Measurements from ENCODE around the gene GEMIN4. TPM values are rescaled to one million over a fixed set of nuclear protein-coding genes. Genes with fewer than 3 reads are reported as not detected.

GEMIN4 gene
- total RNA-seq, 1 experiment from 2014 or later, result 24.6 TPM

DNA sequence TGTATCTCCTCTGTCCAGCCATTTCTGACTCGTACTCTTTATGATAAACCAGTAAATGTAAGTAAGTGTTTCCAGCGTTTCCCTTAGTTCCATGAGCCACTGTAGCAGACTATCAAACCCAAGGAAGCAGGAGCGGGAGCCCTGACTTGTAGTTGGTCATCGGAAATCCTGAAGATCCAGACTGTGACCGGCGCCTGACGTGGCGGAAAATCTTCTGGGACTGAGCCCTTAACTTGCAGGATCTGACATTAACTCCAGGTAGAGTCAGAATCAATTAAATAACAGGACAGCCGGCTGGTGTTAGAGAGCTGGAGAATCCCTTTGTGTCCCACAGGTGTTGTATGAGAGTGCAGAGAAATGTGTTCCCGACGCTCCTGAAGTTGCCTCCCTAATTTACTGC lies 26.0 kb upstream of the GEMIN4 start:
- TF ChIP-seq, protein P1, sequence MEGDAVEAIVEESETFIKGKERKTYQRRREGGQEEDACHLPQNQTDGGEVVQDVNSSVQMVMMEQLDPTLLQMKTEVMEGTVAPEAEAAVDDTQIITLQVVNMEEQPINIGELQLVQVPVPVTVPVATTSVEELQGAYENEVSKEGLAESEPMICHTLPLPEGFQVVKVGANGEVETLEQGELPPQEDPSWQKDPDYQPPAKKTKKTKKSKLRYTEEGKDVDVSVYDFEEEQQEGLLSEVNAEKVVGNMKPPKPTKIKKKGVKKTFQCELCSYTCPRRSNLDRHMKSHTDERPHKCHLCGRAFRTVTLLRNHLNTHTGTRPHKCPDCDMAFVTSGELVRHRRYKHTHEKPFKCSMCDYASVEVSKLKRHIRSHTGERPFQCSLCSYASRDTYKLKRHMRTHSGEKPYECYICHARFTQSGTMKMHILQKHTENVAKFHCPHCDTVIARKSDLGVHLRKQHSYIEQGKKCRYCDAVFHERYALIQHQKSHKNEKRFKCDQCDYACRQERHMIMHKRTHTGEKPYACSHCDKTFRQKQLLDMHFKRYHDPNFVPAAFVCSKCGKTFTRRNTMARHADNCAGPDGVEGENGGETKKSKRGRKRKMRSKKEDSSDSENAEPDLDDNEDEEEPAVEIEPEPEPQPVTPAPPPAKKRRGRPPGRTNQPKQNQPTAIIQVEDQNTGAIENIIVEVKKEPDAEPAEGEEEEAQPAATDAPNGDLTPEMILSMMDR (conservative IDR thresholded peaks at IDR 0.05; ENCODE audit: low read depth, low read length), result no peak
- TF ChIP-seq EZH2 (IDR thresholded peaks at IDR 0.05; ENCODE audit: low read length, unreplicated experiment) (no peak), EZH2phosphoT487 (IDR thresholded peaks at IDR 0.05; ENCODE audit: borderline replicate concordance, low read length) (no peak)
- no TSS peak for BruUV-seq (replicated peaks)
- intact Hi-C loops (cut with micrococcal nuclease), result no loop called here
- DNase-seq (no peak), ATAC-seq (no peak)
- no peak overlapping the region for H3K4me3 ChIP-seq (ENCODE audit: low read length)
- no peak overlapping the region for H3K9ac ChIP-seq (ENCODE audit: low read length)
- H3K4me1 ChIP-seq (ENCODE audit: insufficient read depth, low read length), result peaks cover under 1% of the 10 kb centered on the region; the same call in 1 of the 2 replicates
- peaks cover 17% of the 10 kb centered on the region; the same call in 1 of the 2 replicates for H3K36me3 ChIP-seq (ENCODE audit: low read depth, low read length)
- peaks cover 43% of the 10 kb centered on the region for H3K79me2 ChIP-seq (ENCODE audit: low read length)
- ChIA-PET CTCF (no interaction called here), POLR2A (ENCODE audit: unreplicated experiment) (no interaction called here)
- no peak overlapping the region for H2AFZ ChIP-seq (ENCODE audit: low read length)
- no peak overlapping the region for H3K27ac ChIP-seq (ENCODE audit: low read length)
- H3K4me2 ChIP-seq (ENCODE audit: low read length), result no peak overlapping the region
- H3F3A ChIP-seq (ENCODE audit: low read length, unreplicated experiment), result no peaks in the 10 kb centered on the region
- H3K9me3 ChIP-seq (ENCODE audit: low read length), result no peaks in the 10 kb centered on the region
- H3K9me2 ChIP-seq (replicated peaks; ENCODE audit: low read length), result no peaks in the 10 kb centered on the region
- H3K27me3 ChIP-seq (ENCODE audit: low read length), result no peaks in the 10 kb centered on the region
- no peaks in the 10 kb centered on the region for H4K20me1 ChIP-seq (ENCODE audit: low read length)

DNA sequence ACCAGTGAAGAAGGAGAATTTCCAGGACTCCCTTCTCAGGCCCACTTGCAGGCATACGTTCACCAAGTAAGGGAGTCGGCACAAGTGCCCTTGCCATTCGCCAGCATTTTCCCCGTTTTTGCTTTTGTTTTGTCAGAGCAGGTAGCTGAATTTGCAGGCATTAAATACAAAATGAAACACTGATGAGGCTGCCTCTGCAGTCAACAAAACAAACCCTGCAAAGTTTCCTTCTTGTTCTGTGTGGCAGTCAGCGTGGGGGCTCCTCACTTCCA lies 22.2 kb upstream of the GEMIN4 start:
- CTCF ChIA-PET, result no interaction called here
- no peaks in the 10 kb centered on the region for H3K9me2 ChIP-seq (replicated peaks; ENCODE audit: low read length)
- H3K27me3 ChIP-seq (ENCODE audit: low read length), result no peaks in the 10 kb centered on the region
- H3K9ac ChIP-seq (ENCODE audit: low read length), result no peak overlapping the region
- H3K4me1 ChIP-seq (ENCODE audit: insufficient read depth, low read length), result no peaks in the 10 kb centered on the region
- no peak overlapping the region for H2AFZ ChIP-seq (ENCODE audit: low read length)
- peaks cover 31% of the 10 kb centered on the region for H3K36me3 ChIP-seq (ENCODE audit: low read depth, low read length)
- no peak for ATAC-seq
- no peak for TF ChIP-seq EZH2 (IDR thresholded peaks at IDR 0.05; ENCODE audit: low read length, unreplicated experiment)
- no peak for TF ChIP-seq EZH2phosphoT487 (IDR thresholded peaks at IDR 0.05; ENCODE audit: borderline replicate concordance, low read length)
- TF ChIP-seq, protein P1 (conservative IDR thresholded peaks at IDR 0.05; ENCODE audit: low read depth, low read length), result no peak
- H3K79me2 ChIP-seq (ENCODE audit: low read length), result 0 out of 2 replicates have a peak, but pooled peaks cover 6% of the 10 kb centered on the region
- no TSS peak for BruUV-seq (replicated peaks)
- intact Hi-C loops (cut with micrococcal nuclease), result no loop called here
- H3F3A ChIP-seq (ENCODE audit: low read length, unreplicated experiment), result no peaks in the 10 kb centered on the region
- H4K20me1 ChIP-seq (ENCODE audit: low read length), result no peaks in the 10 kb centered on the region
- POLR2A ChIA-PET (ENCODE audit: unreplicated experiment), result no interaction called here
- H3K9me3 ChIP-seq (ENCODE audit: low read length), result no peaks in the 10 kb centered on the region
- DNase-seq, result no peak
- H3K4me2 ChIP-seq (ENCODE audit: low read length), result no peak overlapping the region
- H3K4me3 ChIP-seq (ENCODE audit: low read length), result no peak overlapping the region
- H3K27ac ChIP-seq (ENCODE audit: low read length), result no peak overlapping the region

DNA sequence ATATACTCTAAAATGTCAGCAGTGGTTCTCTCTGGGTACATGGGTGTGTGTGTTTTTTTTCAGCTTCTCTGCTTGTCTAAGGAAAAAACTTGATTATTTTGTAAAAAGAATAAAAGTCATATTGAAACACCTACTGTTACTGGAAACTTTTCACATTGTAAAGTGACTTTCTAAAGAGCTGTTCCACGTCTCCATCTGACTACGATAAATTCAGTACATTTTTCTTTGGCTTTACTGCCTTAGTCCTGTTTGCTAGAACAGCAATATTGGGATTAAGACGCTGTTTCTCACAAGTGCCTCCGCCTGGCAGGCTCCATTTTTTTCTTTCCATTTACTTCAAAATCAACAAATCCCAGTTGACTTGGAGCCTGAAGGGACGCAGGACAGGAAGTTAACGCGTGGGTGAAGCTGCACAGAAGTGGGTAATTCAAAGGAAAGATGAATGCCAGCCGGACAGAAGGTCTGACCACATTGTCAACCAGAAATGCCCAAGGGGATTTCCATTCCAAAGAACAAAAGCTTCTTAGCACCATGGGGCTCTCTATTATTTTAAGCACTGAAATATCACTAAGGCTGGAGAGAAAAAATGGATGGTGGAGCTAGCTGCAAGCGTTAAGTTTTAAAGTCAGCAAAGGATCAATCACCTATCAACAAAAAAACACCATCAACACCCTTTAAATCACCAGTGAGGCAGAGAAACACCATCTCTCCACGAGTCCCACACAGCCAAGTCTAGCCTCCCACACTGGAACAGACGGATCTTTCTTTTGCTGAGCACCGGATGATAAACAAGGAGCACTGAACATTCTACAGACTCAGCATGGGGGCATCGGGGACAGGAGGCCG lies 21.6 kb upstream of the GEMIN4 start:
- ATAC-seq, result no peak
- CTCF ChIA-PET, result no interaction called here
- intact Hi-C loops (cut with micrococcal nuclease), result no loop called here

More for the DNA sequence above, 21.6 kb upstream of the GEMIN4 start:
- Histone ChIP-seq H3K27ac (ENCODE audit: low read length) (no peak overlapping the region), H3F3A (ENCODE audit: low read length, unreplicated experiment) (no peaks in the 10 kb centered on the region), H3K9ac (ENCODE audit: low read length) (no peak overlapping the region), H3K4me1 (ENCODE audit: insufficient read depth, low read length) (no peaks in the 10 kb centered on the region), H3K36me3 (ENCODE audit: low read depth, low read length) (peaks cover 31% of the 10 kb centered on the region), H3K79me2 (ENCODE audit: low read length) (0 out of 2 replicates have a peak, but pooled peaks cover 2% of the 10 kb centered on the region), H3K4me3 (ENCODE audit: low read length) (no peak overlapping the region), H2AFZ (ENCODE audit: low read length) (no peak overlapping the region), H3K4me2 (ENCODE audit: low read length) (no peak overlapping the region), H3K9me2 (replicated peaks; ENCODE audit: low read length) (no peaks in the 10 kb centered on the region), H3K9me3 (ENCODE audit: low read length) (no peaks in the 10 kb centered on the region), H3K27me3 (ENCODE audit: low read length) (no peaks in the 10 kb centered on the region), H4K20me1 (ENCODE audit: low read length) (no peaks in the 10 kb centered on the region)
- TF ChIP-seq EZH2phosphoT487 (IDR thresholded peaks at IDR 0.05; ENCODE audit: borderline replicate concordance, low read length) (no peak), EZH2 (IDR thresholded peaks at IDR 0.05; ENCODE audit: low read length, unreplicated experiment) (no peak)
- TF ChIP-seq, protein P1 (conservative IDR thresholded peaks at IDR 0.05; ENCODE audit: low read depth, low read length), result no peak
- DNase-seq, result no peak
- BruUV-seq (replicated peaks), result no TSS peak
- POLR2A ChIA-PET (ENCODE audit: unreplicated experiment), result no interaction called here

All from PC-3 (cell line).